Tibial artery (tissue), 4 donors: ENCODE data around the gene KCNC3.

Experiments used
- DNase-seq, 2 donors: peaks; one replicate each; pipeline ENCODE4 v3.0.0-alpha.2; 2019
- H3K27ac ChIP-seq, 2 donors: fragments of 200-600 bp; sonication (generic) in 1 of 2; 1 replicate in 1 of 2; 2 replicates in 1 of 2; pipeline ENCODE4 v1.5.1; 2018 to 2019; ENCODE audit warnings: mild to moderate bottlenecking in 1 of 2
- H3K27me3 ChIP-seq, 2 donors: fragments of 200-600 bp; sonication (generic) in 1 of 2; one replicate each; pipeline versions ENCODE4 v1.5.1 to v1.6.0; 2016 to 2019
- H3K36me3 ChIP-seq, 3 donors: fragments of 200-600 bp; sonication (generic) in 2 of 3; one replicate each; pipeline ENCODE4 v1.5.1; 2016 to 2019; ENCODE audit warnings: mild to moderate bottlenecking in 2 of 3
- H3K4me1 ChIP-seq, 4 donors: fragments of 200-600 bp; sonication (generic) in 2 of 4; 1 replicate in 3 of 4; 2 replicates in 1 of 4; pipeline ENCODE4 v1.5.1; 2016 to 2019
- H3K4me3 ChIP-seq, 2 donors: fragments of 200-600 bp; sonication (generic) in 1 of 2; 1 replicate in 1 of 2; 2 replicates in 1 of 2; pipeline ENCODE4 v1.5.1; 2018 to 2019; ENCODE audit warnings: mild to moderate bottlenecking in 2 of 2
- H3K9me3 ChIP-seq, 3 donors: fragments of 200-600 bp; sonication (generic) in 1 of 3; one replicate each; pipeline ENCODE4 v1.5.1; 2016 to 2019
- intact Hi-C: fragments of 100-400 bp; cut with DNase I; formaldehyde crosslinking; loops from one replicate; pipeline ENCODE4 v1.15.0; 2023; ENCODE audit warnings: low total_unique reads
- TF ChIP-seq, protein P1 (sequence below), 2 experiments: fragments of 200-600 bp in 1 of 2; fragments of 450-650 bp in 1 of 2; IDR thresholded peaks; one replicate each; pipeline ENCODE4 v1.5.1; 2017 to 2019; ENCODE audit warnings: antibody characterized with exemption in 2 of 2, mild to moderate bottlenecking in 1 of 2, moderate library complexity in 1 of 2

KCNC3 gene

GRCh38 chr19:50313812-50314536 is 15.2 kb downstream of the KCNC3 start:
- H3K27me3 ChIP-seq = peaks cover 2 to 80% of the 10 kb centered on the region in 2 donors
- H3K4me3 ChIP-seq = no peak overlapping the region
- DNase-seq = no peak
- intact Hi-C loops = no loop called here
- H3K4me1 ChIP-seq = peaks cover 0 to 15% (median 0%) of the 10 kb centered on the region in 4 donors
- H3K36me3 ChIP-seq = peaks cover 0 to 7% (median 0%) of the 10 kb centered on the region in 3 donors
- no peaks in the 10 kb centered on the region for H3K9me3 ChIP-seq
- no peak overlapping the region for H3K27ac ChIP-seq
- TF ChIP-seq, protein P1, sequence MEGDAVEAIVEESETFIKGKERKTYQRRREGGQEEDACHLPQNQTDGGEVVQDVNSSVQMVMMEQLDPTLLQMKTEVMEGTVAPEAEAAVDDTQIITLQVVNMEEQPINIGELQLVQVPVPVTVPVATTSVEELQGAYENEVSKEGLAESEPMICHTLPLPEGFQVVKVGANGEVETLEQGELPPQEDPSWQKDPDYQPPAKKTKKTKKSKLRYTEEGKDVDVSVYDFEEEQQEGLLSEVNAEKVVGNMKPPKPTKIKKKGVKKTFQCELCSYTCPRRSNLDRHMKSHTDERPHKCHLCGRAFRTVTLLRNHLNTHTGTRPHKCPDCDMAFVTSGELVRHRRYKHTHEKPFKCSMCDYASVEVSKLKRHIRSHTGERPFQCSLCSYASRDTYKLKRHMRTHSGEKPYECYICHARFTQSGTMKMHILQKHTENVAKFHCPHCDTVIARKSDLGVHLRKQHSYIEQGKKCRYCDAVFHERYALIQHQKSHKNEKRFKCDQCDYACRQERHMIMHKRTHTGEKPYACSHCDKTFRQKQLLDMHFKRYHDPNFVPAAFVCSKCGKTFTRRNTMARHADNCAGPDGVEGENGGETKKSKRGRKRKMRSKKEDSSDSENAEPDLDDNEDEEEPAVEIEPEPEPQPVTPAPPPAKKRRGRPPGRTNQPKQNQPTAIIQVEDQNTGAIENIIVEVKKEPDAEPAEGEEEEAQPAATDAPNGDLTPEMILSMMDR (IDR thresholded peaks at IDR 0.05) = no peak

DNA sequence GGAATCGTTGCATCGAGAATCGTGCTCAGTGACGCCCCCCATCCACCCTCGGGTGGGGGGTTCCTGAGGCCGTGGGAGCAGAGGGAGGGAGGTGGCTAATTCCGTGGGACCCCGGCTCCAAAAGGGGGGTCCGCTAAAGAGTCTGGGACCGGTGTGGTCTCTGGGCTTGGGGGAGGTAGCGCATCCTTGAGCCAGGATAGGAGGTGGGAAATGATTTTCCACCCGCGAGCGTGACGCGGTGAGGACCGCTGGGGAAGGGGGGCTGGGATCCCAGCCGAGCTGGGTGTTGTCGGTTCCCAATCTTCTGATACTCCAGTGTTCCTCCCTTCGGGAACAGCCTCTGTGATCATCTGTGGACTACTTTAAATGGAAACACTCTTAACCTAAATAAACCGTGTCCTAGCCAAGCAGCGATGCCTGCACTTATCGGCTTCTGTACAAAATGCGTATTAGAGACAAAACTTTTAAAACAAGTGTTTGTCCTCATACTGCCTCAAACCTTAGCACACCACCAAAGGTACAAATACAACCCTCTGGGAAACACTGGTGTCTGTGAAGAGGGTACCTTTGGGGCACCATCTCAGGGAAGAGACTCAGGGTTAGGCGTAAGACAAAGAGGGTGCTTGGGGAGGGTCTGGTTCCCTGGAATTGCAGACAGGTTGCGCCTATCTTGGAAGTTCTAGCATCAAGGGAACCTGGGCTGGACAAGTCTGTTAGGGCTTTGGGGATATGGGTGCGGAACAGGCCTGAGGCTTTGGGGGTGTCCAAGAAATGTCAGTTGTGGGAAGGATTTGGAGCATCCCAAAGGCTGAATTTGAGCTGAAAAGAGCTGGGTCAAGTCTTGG is 16.0 kb downstream of the KCNC3 start:
- Histone ChIP-seq H3K9me3 (peaks cover 0 to 5% (median 3%) of the 10 kb centered on the region in 3 donors), H3K27ac (no peak overlapping the region), H3K4me1 (peaks cover 0 to 15% (median 0%) of the 10 kb centered on the region in 4 donors), H3K27me3 (peaks cover 2 to 80% of the 10 kb centered on the region in 2 donors), H3K4me3 (no peak overlapping the region), H3K36me3 (peaks cover 0 to 15% (median 0%) of the 10 kb centered on the region in 3 donors)
- TF ChIP-seq, protein P1 (IDR thresholded peaks at IDR 0.05) = no peak
- DNase-seq = no peak
- intact Hi-C loops = no loop called here

- DNase-seq = no peak
- peaks cover 0 to 16% (median 0%) of the 10 kb centered on the region in 3 donors for H3K36me3 ChIP-seq
- H3K4me3 ChIP-seq = no peak overlapping the region
- H3K9me3 ChIP-seq = peaks cover 0 to 14% (median 13%) of the 10 kb centered on the region in 3 donors
- H3K4me1 ChIP-seq = peaks cover 0 to 15% (median 0%) of the 10 kb centered on the region in 4 donors
- TF ChIP-seq, protein P1 (IDR thresholded peaks at IDR 0.05) = no peak
- H3K27me3 ChIP-seq = peaks cover 2 to 77% of the 10 kb centered on the region in 2 donors
- H3K27ac ChIP-seq = no peak overlapping the region
- intact Hi-C loops = no loop called here
Observed at GRCh38 chr19:50311723-50312635, 17.2 kb downstream of the KCNC3 start.

- TF ChIP-seq, protein P1 (IDR thresholded peaks at IDR 0.05) = no peak
- Histone ChIP-seq H3K27me3 (peaks cover 2 to 66% of the 10 kb centered on the region in 2 donors), H3K9me3 (peaks cover 0 to 17% (median 14%) of the 10 kb centered on the region in 3 donors), H3K36me3 (peaks cover 0 to 19% (median 0%) of the 10 kb centered on the region in 3 donors), H3K27ac (no peak overlapping the region), H3K4me1 (peaks cover 0 to 15% (median 0%) of the 10 kb centered on the region in 4 donors), H3K4me3 (no peak overlapping the region)
- DNase-seq = no peak
- intact Hi-C loops = no loop called here
Observed at GRCh38 chr19:50310759-50311465, 18.3 kb downstream of the KCNC3 start.
